WTC11 (cell line): ENCODE results near the gene MMS22L. TPM values are rescaled to one million over a fixed set of nuclear protein-coding genes. Genes with fewer than 3 reads are reported as not detected.

ENCODE experiments used
- ATAC-seq: fragments of 200-7000 bp; cut with Tn5 transposase; 2 replicates; pipeline ENCODE4 v1.10.0; 2021; ENCODE audit warnings: mild to moderate bottlenecking, moderate library complexity
- CTCF ChIA-PET: fragments of 300-600 bp; sonication (Branson Sonifier 250); formaldehyde crosslinking; loops from one replicate; lab custom pipeline; 2021; ENCODE audit warnings: antibody characterized with exemption; lab: Charles Lee
- POLR2A ChIA-PET: fragments of 350-600 bp; sonication (Branson Sonifier 250); formaldehyde crosslinking; loops from one replicate; lab custom pipeline; 2021; ENCODE audit warnings: antibody characterized with exemption; lab: Charles Lee
- DNase-seq: peaks from one replicate; pipeline ENCODE4 v3.0.0; 2021; ENCODE audit warnings: low spot score
- H3K27ac Mint-ChIP-seq: 2 replicates; pipeline ENCODE4 v1.8.0; 2021; ENCODE audit warnings: mixed read lengths
- H3K27me3 Mint-ChIP-seq: 2 replicates; pipeline ENCODE4 v1.8.0; 2021; ENCODE audit warnings: low read depth, mild to moderate bottlenecking, moderate library complexity, mixed read lengths
- H3K36me3 Mint-ChIP-seq: 2 replicates; pipeline ENCODE4 v1.8.0; 2021; ENCODE audit warnings: mixed read lengths
- H3K4me1 Mint-ChIP-seq: 2 replicates; pipeline ENCODE4 v1.8.0; 2022; ENCODE audit warnings: mixed read lengths
- H3K4me3 Mint-ChIP-seq: 2 replicates; pipeline ENCODE4 v1.8.0; 2021; ENCODE audit warnings: mild to moderate bottlenecking, moderate library complexity, mixed read lengths
- H3K9me3 Mint-ChIP-seq: 2 replicates; pipeline ENCODE4 v1.8.0; 2021; ENCODE audit warnings: mixed read lengths
- AFF4 ChIP-seq: sonication (generic); formaldehyde crosslinking; IDR thresholded peaks from 2 replicates; pipeline ENCODE4 v1.8.1; 2023; ENCODE audit warnings: mild to moderate bottlenecking, missing genetic modification reagents, borderline replicate concordance
- E2F4 ChIP-seq: sonication (generic); formaldehyde crosslinking; IDR thresholded peaks from 2 replicates; pipeline ENCODE4 v1.8.1; 2022; ENCODE audit warnings: low read depth, mild to moderate bottlenecking, moderate library complexity, missing genetic modification reagents, borderline replicate concordance
- EMX1 ChIP-seq: fragments of 250-450 bp; sonication (Bioruptor Pico); IDR thresholded peaks from 2 replicates; pipeline ENCODE4 v1.8.0; 2021; ENCODE audit warnings: mild to moderate bottlenecking
- FOXK1 ChIP-seq: sonication (generic); formaldehyde crosslinking; IDR thresholded peaks from 2 replicates; pipeline ENCODE4 v1.8.0; 2022; ENCODE audit warnings: mild to moderate bottlenecking, moderate library complexity, missing genetic modification reagents
- FOXP1 ChIP-seq: sonication (generic); formaldehyde crosslinking; IDR thresholded peaks from 2 replicates; pipeline ENCODE4 v1.8.0; 2022; ENCODE audit warnings: missing genetic modification reagents, mild to moderate bottlenecking, moderate library complexity, borderline replicate concordance
- GABPB1 ChIP-seq: sonication (generic); formaldehyde crosslinking; IDR thresholded peaks from 2 replicates; pipeline ENCODE4 v1.8.1; 2023; ENCODE audit warnings: mild to moderate bottlenecking, missing genetic modification reagents
- IRF1 ChIP-seq: sonication (generic); formaldehyde crosslinking; IDR thresholded peaks from 2 replicates; pipeline ENCODE4 v1.8.0; 2023; ENCODE audit warnings: missing genetic modification reagents
- MAX ChIP-seq: sonication (generic); formaldehyde crosslinking; IDR thresholded peaks from 2 replicates; pipeline ENCODE4 v1.8.0; 2022; ENCODE audit warnings: mild to moderate bottlenecking, missing genetic modification reagents
- PRRX2 ChIP-seq: fragments of 250-450 bp; sonication (Bioruptor Pico); IDR thresholded peaks from 2 replicates; pipeline ENCODE4 v1.8.0; 2021; ENCODE audit warnings: mild to moderate bottlenecking
- TEAD4 ChIP-seq: sonication (generic); formaldehyde crosslinking; IDR thresholded peaks from 2 replicates; pipeline ENCODE4 v1.8.0; 2022; ENCODE audit warnings: mild to moderate bottlenecking, missing genetic modification reagents
- TP53 ChIP-seq: sonication (generic); formaldehyde crosslinking; IDR thresholded peaks from 2 replicates; pipeline ENCODE4 v1.8.1; 2023; ENCODE audit warnings: mild to moderate bottlenecking, missing genetic modification reagents
- USF1 ChIP-seq: sonication (generic); formaldehyde crosslinking; IDR thresholded peaks from 2 replicates; pipeline ENCODE4 v1.8.0; 2022; ENCODE audit warnings: mild to moderate bottlenecking, missing genetic modification reagents
- USF2 ChIP-seq: sonication (generic); formaldehyde crosslinking; IDR thresholded peaks from 2 replicates; pipeline ENCODE4 v1.8.1; 2023; ENCODE audit warnings: mild to moderate bottlenecking, missing genetic modification reagents, moderate library complexity
- ZBTB43 ChIP-seq: sonication (generic); formaldehyde crosslinking; IDR thresholded peaks from 2 replicates; pipeline ENCODE4 v1.8.1; 2023; ENCODE audit warnings: mild to moderate bottlenecking, missing genetic modification reagents
- ZNF396 ChIP-seq: fragments of 250-450 bp; sonication (Bioruptor Pico); IDR thresholded peaks from 2 replicates; pipeline ENCODE4 v1.8.0; 2021; ENCODE audit warnings: mild to moderate bottlenecking, moderate library complexity, borderline replicate concordance
- total RNA-seq: library from RNA; stranded (reverse); gene quantifications from 3 replicates; pipeline ENCODE4 v1.2.3, GENCODE V29; 2021

The MMS22L gene
- total RNA-seq, 1 experiment from 2014 or later = 39.7 TPM

- H3K27me3 Mint-ChIP-seq = no peaks in the 10 kb centered on the region
- no peaks in the 10 kb centered on the region for H3K36me3 Mint-ChIP-seq
- CTCF ChIA-PET = interaction anchor here (0.9 to 1.4 kb wide), 2 partner anchors 11 to 92 kb away, joined by 3 to 6 read pairs; no protein-coding TSS in a partner anchor
- no peak overlapping the region for H3K27ac Mint-ChIP-seq
- H3K4me3 Mint-ChIP-seq = no peak overlapping the region
- no peak for TF ChIP-seq FOXP1
- TF ChIP-seq EMX1 (CRISPR knock-in tag) = no peak
- TF ChIP-seq ZBTB43 (CRISPR knock-in tag) = no peak
- no peak for TF ChIP-seq USF1 (CRISPR knock-in tag)
- TF ChIP-seq GABPB1 (CRISPR knock-in tag) = no peak
- TF ChIP-seq TP53 (CRISPR knock-in tag) = no peak
- no peak for TF ChIP-seq PRRX2 (CRISPR knock-in tag)
- TF ChIP-seq TEAD4 (CRISPR knock-in tag) = no peak
- TF ChIP-seq E2F4 (CRISPR knock-in tag) = no peak
- TF ChIP-seq FOXK1 (CRISPR knock-in tag) = no peak
- TF ChIP-seq, all 79 proteins: peak for 0
- H3K9me3 Mint-ChIP-seq = no peaks in the 10 kb centered on the region
- POLR2A ChIA-PET = no interaction called here
- H3K4me1 Mint-ChIP-seq = peaks cover 20% of the 10 kb centered on the region
- ATAC-seq = no peak
- DNase-seq = no peak
These were observed 23.7 kb upstream of the MMS22L start for GRCh38 chr6:97306544-97307320.

GRCh38 chr6:97305414-97306066 is 22.5 kb upstream of the MMS22L start:
- H3K9me3 Mint-ChIP-seq = no peaks in the 10 kb centered on the region
- H3K4me3 Mint-ChIP-seq = 0 out of 2 replicates have a peak overlapping the region, but pooled peaks have one; percentile 16
- no peak overlapping the region for H3K27ac Mint-ChIP-seq
- ATAC-seq (peak; percentile 77), DNase-seq (no peak)
- TF ChIP-seq IRF1 (no peak), ZNF396 (no peak), USF2 (CRISPR knock-in tag) (no peak), AFF4 (CRISPR knock-in tag) (no peak), MAX (CRISPR knock-in tag) (no peak)
- CTCF ChIA-PET = interaction anchor here (1.4 kb wide), 1 partner anchor 91 kb away, joined by 6 read pairs; no protein-coding TSS in a partner anchor
- POLR2A ChIA-PET = no interaction called here
- H3K36me3 Mint-ChIP-seq = no peaks in the 10 kb centered on the region
- H3K27me3 Mint-ChIP-seq = no peaks in the 10 kb centered on the region
- peaks cover 20% of the 10 kb centered on the region for H3K4me1 Mint-ChIP-seq
